ENCODE data around the gene ROGDI.

ROGDI gene

DNA sequence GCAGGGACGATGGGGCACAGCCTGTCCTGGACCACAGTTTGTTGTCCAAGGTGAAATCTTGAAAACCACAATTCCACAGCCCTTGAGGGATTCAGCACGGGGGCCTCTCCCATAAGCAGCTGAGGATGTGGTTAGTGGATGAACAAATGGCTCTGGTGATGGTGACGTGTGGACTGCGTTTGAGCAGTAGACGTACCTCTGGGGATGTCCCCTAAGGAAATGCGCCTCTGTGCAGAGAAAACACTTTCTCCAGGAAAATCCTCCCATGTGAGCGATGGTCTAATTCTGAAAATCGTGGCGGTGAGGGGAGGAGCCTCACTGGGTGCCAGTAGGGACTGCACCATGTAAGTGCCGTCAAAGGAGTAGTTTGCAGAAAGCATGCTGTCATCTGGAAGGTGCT, 11.6 kb downstream of the ROGDI start:
- Histone ChIP-seq H3F3A (ENCODE audit: insufficient read depth, low read length) (no peaks in the 10 kb centered on the region), H3K27me3 (replicated peaks; ENCODE audit: insufficient read depth, low read length) (no peaks in the 10 kb centered on the region), H3K27ac (ENCODE audit: low read length) (no peak overlapping the region), H3K9ac (ENCODE audit: low read length) (no peak overlapping the region), H3K9me3 (replicated peaks; ENCODE audit: insufficient read depth, low read length) (no peaks in the 10 kb centered on the region), H3K4me3 (ENCODE audit: low read length) (no peak overlapping the region), H2AFZ (ENCODE audit: low read length) (no peak overlapping the region), H3K4me2 (ENCODE audit: low read depth, low read length) (no peak overlapping the region), H4K20me1 (ENCODE audit: insufficient read depth, low read length) (no peaks in the 10 kb centered on the region), H3K4me1 (ENCODE audit: low read length) (no peaks in the 10 kb centered on the region), H3K36me3 (replicated peaks; ENCODE audit: insufficient read depth, low read length) (no peaks in the 10 kb centered on the region), H3K79me2 (ENCODE audit: low read length) (no peaks in the 10 kb centered on the region), H3K9me2 (replicated peaks; ENCODE audit: insufficient read depth, low read length) (no peaks in the 10 kb centered on the region)
- DNase-seq = no peak
- TF ChIP-seq, protein P1, sequence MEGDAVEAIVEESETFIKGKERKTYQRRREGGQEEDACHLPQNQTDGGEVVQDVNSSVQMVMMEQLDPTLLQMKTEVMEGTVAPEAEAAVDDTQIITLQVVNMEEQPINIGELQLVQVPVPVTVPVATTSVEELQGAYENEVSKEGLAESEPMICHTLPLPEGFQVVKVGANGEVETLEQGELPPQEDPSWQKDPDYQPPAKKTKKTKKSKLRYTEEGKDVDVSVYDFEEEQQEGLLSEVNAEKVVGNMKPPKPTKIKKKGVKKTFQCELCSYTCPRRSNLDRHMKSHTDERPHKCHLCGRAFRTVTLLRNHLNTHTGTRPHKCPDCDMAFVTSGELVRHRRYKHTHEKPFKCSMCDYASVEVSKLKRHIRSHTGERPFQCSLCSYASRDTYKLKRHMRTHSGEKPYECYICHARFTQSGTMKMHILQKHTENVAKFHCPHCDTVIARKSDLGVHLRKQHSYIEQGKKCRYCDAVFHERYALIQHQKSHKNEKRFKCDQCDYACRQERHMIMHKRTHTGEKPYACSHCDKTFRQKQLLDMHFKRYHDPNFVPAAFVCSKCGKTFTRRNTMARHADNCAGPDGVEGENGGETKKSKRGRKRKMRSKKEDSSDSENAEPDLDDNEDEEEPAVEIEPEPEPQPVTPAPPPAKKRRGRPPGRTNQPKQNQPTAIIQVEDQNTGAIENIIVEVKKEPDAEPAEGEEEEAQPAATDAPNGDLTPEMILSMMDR (IDR thresholded peaks at IDR 0.05; ENCODE audit: low read length) = no peak
- no peak for TF ChIP-seq EZH2 (optimal IDR thresholded peaks at IDR 0.05; ENCODE audit: low read depth, low read length)
- TF ChIP-seq EZH2phosphoT487 (IDR thresholded peaks at IDR 0.05; ENCODE audit: low read length) = no peak

DNA sequence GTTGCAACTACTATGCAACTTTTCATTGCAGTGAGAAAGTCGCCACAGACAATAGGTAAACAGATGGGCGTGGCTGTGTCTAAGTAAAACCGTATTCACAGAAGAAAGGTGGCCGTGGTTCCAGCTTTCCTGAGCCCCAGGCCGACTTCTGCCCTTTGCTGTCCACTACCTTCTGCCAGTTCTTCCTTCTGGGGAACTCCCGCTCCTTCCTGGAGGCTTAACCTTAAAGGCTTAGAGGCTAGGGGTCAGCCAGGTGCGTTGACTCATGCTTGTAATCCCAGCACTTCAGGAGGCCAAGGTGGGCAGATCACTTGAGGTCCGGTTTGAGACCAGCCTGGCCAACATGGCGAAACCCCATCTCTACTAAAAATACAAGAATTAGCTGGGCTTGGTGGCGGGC, 12.2 kb downstream of the ROGDI start:
- H3K27me3 ChIP-seq (replicated peaks; ENCODE audit: insufficient read depth, low read length) = no peaks in the 10 kb centered on the region
- no peak overlapping the region for H3K27ac ChIP-seq (ENCODE audit: low read length)
- H3K4me3 ChIP-seq (ENCODE audit: low read length) = no peak overlapping the region
- H3K9ac ChIP-seq (ENCODE audit: low read length) = no peak overlapping the region
- no peaks in the 10 kb centered on the region for H3K36me3 ChIP-seq (replicated peaks; ENCODE audit: insufficient read depth, low read length)
- H4K20me1 ChIP-seq (ENCODE audit: insufficient read depth, low read length) = no peaks in the 10 kb centered on the region
- H2AFZ ChIP-seq (ENCODE audit: low read length) = no peak overlapping the region
- no peaks in the 10 kb centered on the region for H3F3A ChIP-seq (ENCODE audit: insufficient read depth, low read length)
- no peaks in the 10 kb centered on the region for H3K9me2 ChIP-seq (replicated peaks; ENCODE audit: insufficient read depth, low read length)
- no peaks in the 10 kb centered on the region for H3K9me3 ChIP-seq (replicated peaks; ENCODE audit: insufficient read depth, low read length)
- TF ChIP-seq, protein P1 (IDR thresholded peaks at IDR 0.05; ENCODE audit: low read length) = no peak
- no peak for TF ChIP-seq EZH2phosphoT487 (IDR thresholded peaks at IDR 0.05; ENCODE audit: low read length)
- no peak for TF ChIP-seq EZH2 (optimal IDR thresholded peaks at IDR 0.05; ENCODE audit: low read depth, low read length)
- H3K4me2 ChIP-seq (ENCODE audit: low read depth, low read length) = no peak overlapping the region
- H3K4me1 ChIP-seq (ENCODE audit: low read length) = no peaks in the 10 kb centered on the region
- no peaks in the 10 kb centered on the region for H3K79me2 ChIP-seq (ENCODE audit: low read length)
- DNase-seq = no peak

DNA sequence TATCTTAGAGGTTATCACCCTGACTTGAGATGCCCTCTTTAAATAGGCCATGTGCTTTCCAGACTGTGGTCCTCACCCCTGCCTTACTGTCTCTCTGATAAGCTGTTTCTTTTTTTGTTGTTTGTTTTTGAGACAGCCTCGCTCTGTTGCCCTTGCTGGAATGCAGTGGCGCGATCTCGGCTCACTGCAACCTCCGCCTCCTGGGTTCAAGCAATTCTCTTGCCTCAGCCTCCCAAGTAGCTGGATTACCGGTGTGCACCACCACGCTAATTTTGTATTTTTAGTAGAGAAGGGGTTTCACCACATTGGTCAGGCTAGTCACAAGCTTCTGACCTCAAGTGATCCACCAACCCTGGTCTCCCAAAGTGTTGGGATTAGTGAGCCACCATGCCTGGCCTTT, 13.5 kb downstream of the ROGDI start:
- TF ChIP-seq, protein P1 (IDR thresholded peaks at IDR 0.05; ENCODE audit: low read length) = no peak
- no peak for TF ChIP-seq EZH2phosphoT487 (IDR thresholded peaks at IDR 0.05; ENCODE audit: low read length)
- H4K20me1 ChIP-seq (ENCODE audit: insufficient read depth, low read length) = no peaks in the 10 kb centered on the region
- no peaks in the 10 kb centered on the region for H3K4me1 ChIP-seq (ENCODE audit: low read length)
- H3K79me2 ChIP-seq (ENCODE audit: low read length) = no peaks in the 10 kb centered on the region
- H3K27me3 ChIP-seq (replicated peaks; ENCODE audit: insufficient read depth, low read length) = no peaks in the 10 kb centered on the region
- H2AFZ ChIP-seq (ENCODE audit: low read length) = no peak overlapping the region
- H3K27ac ChIP-seq (ENCODE audit: low read length) = no peak overlapping the region
- no peaks in the 10 kb centered on the region for H3K9me2 ChIP-seq (replicated peaks; ENCODE audit: insufficient read depth, low read length)
- DNase-seq = no peak
- no peak overlapping the region for H3K4me2 ChIP-seq (ENCODE audit: low read depth, low read length)
- no peak overlapping the region for H3K9ac ChIP-seq (ENCODE audit: low read length)
- no peaks in the 10 kb centered on the region for H3K36me3 ChIP-seq (replicated peaks; ENCODE audit: insufficient read depth, low read length)
- no peaks in the 10 kb centered on the region for H3F3A ChIP-seq (ENCODE audit: insufficient read depth, low read length)
- H3K9me3 ChIP-seq (replicated peaks; ENCODE audit: insufficient read depth, low read length) = no peaks in the 10 kb centered on the region
- no peak overlapping the region for H3K4me3 ChIP-seq (ENCODE audit: low read length)

Measured in MM.1S (cell line).